HPDE6-E6E7 (cell line): Measurements from ENCODE around the gene RCN1.
"Not testable (repeated sequence)": the region's sequence is repeated elsewhere in the genome, so short reads cannot be mapped to it uniquely, and the experiment has no call there.

Source experiments
- DNase-seq: peaks from one replicate; pipeline ENCODE4 v3.0.0; 2011; ENCODE audit warnings: missing footprints; ENCODE audit errors: extremely low spot score

RCN1 gene

GRCh38 chr11:32090545-32091370 lies at the start of gene RCN1:
TSS of gene RCN1 (plus strand) at chr11:32091074. CDS start at chr11:32091197, 123 bp downstream.
- no peak for DNase-seq

GRCh38 chr11:32043737-32044136 lies 47.1 kb upstream of the RCN1 start:
- no peak for DNase-seq

GRCh38 chr11:32044158-32044863 lies 46.6 kb upstream of the RCN1 start:
- DNase-seq, result no peak

GRCh38 chr11:32045456-32045855 lies 45.4 kb upstream of the RCN1 start:
- DNase-seq, result no peak

- DNase-seq, result no peak
Measured at GRCh38 chr11:32050264-32050663, 40.6 kb upstream of the RCN1 start.

GRCh38 chr11:32052215-32052614 lies 38.7 kb upstream of the RCN1 start:
- DNase-seq, result peak; percentile 16

- no peak for DNase-seq
Measured at GRCh38 chr11:32053151-32053888, 37.6 kb upstream of the RCN1 start.

- DNase-seq, result no peak
Measured at GRCh38 chr11:32055861-32056260, 35.0 kb upstream of the RCN1 start.

GRCh38 chr11:32056438-32056837 lies 34.4 kb upstream of the RCN1 start:
- DNase-seq, result no peak

- DNase-seq, result no peak
Measured at GRCh38 chr11:32059686-32060462, 31.0 kb upstream of the RCN1 start.

- no peak for DNase-seq
Measured at GRCh38 chr11:32062540-32062939, 28.3 kb upstream of the RCN1 start.

GRCh38 chr11:32063031-32063430 lies 27.8 kb upstream of the RCN1 start:
- DNase-seq, result not testable (repeated sequence)

GRCh38 chr11:32065865-32066629 lies 24.8 kb upstream of the RCN1 start:
- DNase-seq, result no peak

GRCh38 chr11:32068134-32068870 lies 22.6 kb upstream of the RCN1 start:
- no peak for DNase-seq

- DNase-seq, result no peak
Measured at GRCh38 chr11:32069361-32070058, 21.4 kb upstream of the RCN1 start.

- no peak for DNase-seq
Measured at GRCh38 chr11:32070692-32071091, 20.2 kb upstream of the RCN1 start.

- peak; percentile 41 for DNase-seq
Measured at GRCh38 chr11:32071811-32072210, 19.1 kb upstream of the RCN1 start.

GRCh38 chr11:32072872-32073643 lies 17.8 kb upstream of the RCN1 start:
- no peak for DNase-seq

GRCh38 chr11:32073644-32074026 lies 17.2 kb upstream of the RCN1 start:
- DNase-seq, result no peak
